ENCODE results near the gene RHOD.

Gene RHOD

GRCh38 chr11:67032830-67033551 lies 23.7 kb upstream of the RHOD start:
- DNase-seq (ENCODE audit: low read depth) = no peak

GRCh38 chr11:67033661-67034166 lies 22.9 kb upstream of the RHOD start:
- peak; percentile 64 for DNase-seq (ENCODE audit: low read depth)

- no peak for DNase-seq (ENCODE audit: low read depth)
These were observed 22.3 kb upstream of the RHOD start for GRCh38 chr11:67034350-67034749.

- DNase-seq (ENCODE audit: low read depth) = no peak
These were observed 16.5 kb upstream of the RHOD start for GRCh38 chr11:67040147-67040546.

- no peak for DNase-seq (ENCODE audit: low read depth)
These were observed 15.0 kb upstream of the RHOD start for GRCh38 chr11:67041602-67042001.

- no peak for DNase-seq (ENCODE audit: low read depth)
These were observed 12.9 kb upstream of the RHOD start for GRCh38 chr11:67043572-67044349.

GRCh38 chr11:67044496-67044895 lies 12.2 kb upstream of the RHOD start:
- no peak for DNase-seq (ENCODE audit: low read depth)

- no peak for DNase-seq (ENCODE audit: low read depth)
These were observed 11.3 kb upstream of the RHOD start for GRCh38 chr11:67045314-67045713.

- DNase-seq (ENCODE audit: low read depth) = no peak
These were observed 8.0 kb upstream of the RHOD start for GRCh38 chr11:67048515-67049130.

- DNase-seq (ENCODE audit: low read depth) = no peak
These were observed 6.5 kb upstream of the RHOD start for GRCh38 chr11:67050139-67050538.

- no peak for DNase-seq (ENCODE audit: low read depth)
These were observed 5.3 kb upstream of the RHOD start for GRCh38 chr11:67051180-67051893.

GRCh38 chr11:67051945-67052488 lies 4.6 kb upstream of the RHOD start:
- no peak for DNase-seq (ENCODE audit: low read depth)

GRCh38 chr11:67052891-67053290 lies 3.8 kb upstream of the RHOD start:
- no peak for DNase-seq (ENCODE audit: low read depth)

GRCh38 chr11:67053896-67054329 lies 2.7 kb upstream of the RHOD start:
- no peak for DNase-seq (ENCODE audit: low read depth)

GRCh38 chr11:67054346-67054835 lies 2.3 kb upstream of the RHOD start:
- no peak for DNase-seq (ENCODE audit: low read depth)

GRCh38 chr11:67054836-67055523 lies 1.7 kb upstream of the RHOD start:
- no peak for DNase-seq (ENCODE audit: low read depth)

GRCh38 chr11:67055812-67056211 lies 835 bp upstream of the RHOD start:
- no peak for DNase-seq (ENCODE audit: low read depth)

GRCh38 chr11:67057205-67057672 lies 592 bp downstream of the RHOD start:
- no peak for DNase-seq (ENCODE audit: low read depth)

GRCh38 chr11:67058506-67058905 lies 1.9 kb downstream of the RHOD start:
- DNase-seq (ENCODE audit: low read depth) = no peak

- DNase-seq (ENCODE audit: low read depth) = no peak
These were observed 3.0 kb downstream of the RHOD start for GRCh38 chr11:67059671-67060070.

GRCh38 chr11:67060111-67060522 lies 3.5 kb downstream of the RHOD start:
- DNase-seq (ENCODE audit: low read depth) = no peak
